Measurements from ENCODE around the gene GLI2.
A peak's percentile ranks its signal among the peaks of the same experiment; 100 is the strongest.

The GLI2 gene

GRCh38 chr2:120770641-120771040 is 35.0 kb downstream of the GLI2 start:
- FAIRE-seq: no peak
- no peak for TF ChIP-seq POLR2A (IDR thresholded peaks at IDR 0.05; ENCODE audit: low read depth, low read length)
- no peak for DNase-seq (ENCODE audit: insufficient read length, low spot score)

DNA sequence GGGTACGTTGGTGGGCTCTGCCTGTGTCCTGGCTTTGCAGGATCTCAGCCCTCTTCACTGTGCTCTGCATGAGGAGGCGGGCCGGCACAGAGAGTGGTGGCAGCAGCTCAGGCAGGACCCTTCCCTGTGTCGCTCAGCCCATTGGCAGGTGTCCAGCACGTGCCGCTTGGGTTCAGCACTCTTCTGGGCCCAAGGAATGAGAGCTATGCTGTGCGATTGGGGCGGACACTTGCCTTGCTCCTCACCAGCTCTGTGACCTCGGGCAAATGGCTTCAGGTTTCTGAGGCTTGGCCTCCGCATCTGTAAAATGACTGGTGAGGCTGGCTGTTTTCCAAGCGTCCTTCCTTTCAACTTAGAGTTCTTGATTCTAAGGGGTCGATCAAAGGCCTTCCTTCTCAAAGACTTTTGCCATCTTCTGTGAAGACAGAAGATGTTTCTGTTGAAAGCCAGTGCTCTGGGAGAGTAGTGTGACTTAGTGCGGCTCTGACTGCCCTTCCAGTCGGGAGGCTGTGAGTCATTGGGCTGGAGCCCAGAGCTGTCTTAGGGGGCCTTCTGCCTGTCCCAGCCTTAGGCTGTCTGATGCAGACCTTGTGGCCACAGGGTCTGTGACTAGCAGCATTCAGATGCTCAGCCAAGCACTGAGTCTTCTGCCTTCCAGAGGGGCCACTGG is 35.6 kb downstream of the GLI2 start:
- FAIRE-seq: no peak
- peak; percentile 79 for DNase-seq (ENCODE audit: insufficient read length, low spot score)
- no peak for TF ChIP-seq POLR2A (IDR thresholded peaks at IDR 0.05; ENCODE audit: low read depth, low read length)

- no peak for TF ChIP-seq POLR2A (IDR thresholded peaks at IDR 0.05; ENCODE audit: low read depth, low read length)
- no peak for DNase-seq (ENCODE audit: insufficient read length, low spot score)
- no peak for FAIRE-seq
Observed at GRCh38 chr2:120771781-120772208, 36.1 kb downstream of the GLI2 start.

DNA sequence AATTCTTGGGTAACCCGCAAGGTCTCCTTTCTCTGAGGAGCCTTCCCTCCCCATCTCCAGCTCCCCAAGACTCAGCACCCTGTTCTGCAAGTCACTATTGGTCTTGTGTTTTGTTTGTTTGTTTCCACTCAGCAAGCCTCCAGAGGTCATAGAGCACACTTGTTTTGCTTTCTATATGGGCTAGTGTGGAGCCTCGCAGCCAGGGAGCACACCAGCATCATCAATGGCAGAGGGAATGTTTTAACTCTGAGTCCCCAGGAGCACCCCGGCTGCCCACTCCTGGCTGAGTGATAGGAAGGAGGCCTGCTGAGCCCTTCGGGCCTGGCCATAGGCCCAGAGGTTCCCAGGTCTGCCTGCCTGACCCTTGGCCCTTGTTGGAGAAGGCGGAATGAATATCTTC is 36.6 kb downstream of the GLI2 start:
- FAIRE-seq: no peak
- TF ChIP-seq POLR2A (IDR thresholded peaks at IDR 0.05; ENCODE audit: low read depth, low read length): no peak
- DNase-seq (ENCODE audit: insufficient read length, low spot score): no peak

GRCh38 chr2:120773186-120773800 is 37.6 kb downstream of the GLI2 start:
- FAIRE-seq: no peak
- DNase-seq (ENCODE audit: insufficient read length, low spot score): no peak
- no peak for TF ChIP-seq POLR2A (IDR thresholded peaks at IDR 0.05; ENCODE audit: low read depth, low read length)

- FAIRE-seq (no peak), DNase-seq (ENCODE audit: insufficient read length, low spot score) (no peak)
- TF ChIP-seq POLR2A (IDR thresholded peaks at IDR 0.05; ENCODE audit: low read depth, low read length): no peak
Observed at GRCh38 chr2:120774557-120775160, 39.0 kb downstream of the GLI2 start.

DNA sequence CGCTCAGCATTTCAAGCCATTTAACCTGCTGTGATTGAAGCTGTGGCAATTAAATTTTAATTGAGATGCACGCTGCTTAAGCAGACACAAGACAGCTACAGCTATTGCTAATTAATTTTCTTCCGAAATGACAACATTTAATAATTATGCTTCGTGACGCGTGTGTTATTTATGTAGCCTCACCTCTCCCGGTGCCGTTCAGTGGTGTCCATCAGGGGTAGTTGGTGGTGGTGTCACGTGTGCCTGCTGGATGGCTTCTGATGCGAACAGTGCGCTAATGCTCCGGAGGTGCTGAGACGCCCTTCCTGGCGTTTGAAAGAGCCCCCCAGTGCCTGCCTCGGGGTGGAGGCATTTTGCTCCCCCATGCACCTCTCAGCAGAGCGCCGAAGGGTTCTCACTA is 39.5 kb downstream of the GLI2 start:
- FAIRE-seq (no peak), DNase-seq (ENCODE audit: insufficient read length, low spot score) (no peak)
- no peak for TF ChIP-seq POLR2A (IDR thresholded peaks at IDR 0.05; ENCODE audit: low read depth, low read length)

- DNase-seq (ENCODE audit: insufficient read length, low spot score) (no peak), FAIRE-seq (no peak)
- no peak for TF ChIP-seq POLR2A (IDR thresholded peaks at IDR 0.05; ENCODE audit: low read depth, low read length)
Observed at GRCh38 chr2:120775801-120776589, 40.3 kb downstream of the GLI2 start.

DNA sequence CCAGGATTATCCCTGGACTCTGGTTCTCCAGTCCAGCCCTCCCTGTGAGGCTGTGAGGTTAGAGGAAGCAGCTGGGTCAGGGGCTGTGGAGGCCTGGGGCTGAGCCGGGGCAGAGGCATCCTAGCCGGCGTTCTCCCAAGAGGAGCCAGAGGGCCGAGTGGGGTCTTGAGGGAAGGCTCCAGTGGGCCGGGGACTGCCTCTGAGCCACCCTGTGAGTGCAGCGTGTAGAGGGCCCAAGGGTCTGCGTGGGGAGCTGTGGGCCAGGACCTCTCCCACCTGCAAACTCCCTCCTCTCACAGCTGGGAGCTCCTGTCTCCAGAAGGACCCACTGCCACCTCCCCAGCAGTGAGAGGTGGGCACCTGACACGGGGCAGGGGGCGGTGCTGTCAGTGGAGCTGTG is 41.0 kb downstream of the GLI2 start:
- TF ChIP-seq POLR2A (IDR thresholded peaks at IDR 0.05; ENCODE audit: low read depth, low read length): no peak
- FAIRE-seq (no peak), DNase-seq (ENCODE audit: insufficient read length, low spot score) (no peak)

- no peak for TF ChIP-seq POLR2A (IDR thresholded peaks at IDR 0.05; ENCODE audit: low read depth, low read length)
- FAIRE-seq (no peak), DNase-seq (ENCODE audit: insufficient read length, low spot score) (no peak)
Observed at GRCh38 chr2:120777170-120777751, 41.6 kb downstream of the GLI2 start.

GRCh38 chr2:120777787-120778186 is 42.1 kb downstream of the GLI2 start:
- DNase-seq (ENCODE audit: insufficient read length, low spot score) (no peak), FAIRE-seq (no peak)
- TF ChIP-seq POLR2A (IDR thresholded peaks at IDR 0.05; ENCODE audit: low read depth, low read length): no peak

DNA sequence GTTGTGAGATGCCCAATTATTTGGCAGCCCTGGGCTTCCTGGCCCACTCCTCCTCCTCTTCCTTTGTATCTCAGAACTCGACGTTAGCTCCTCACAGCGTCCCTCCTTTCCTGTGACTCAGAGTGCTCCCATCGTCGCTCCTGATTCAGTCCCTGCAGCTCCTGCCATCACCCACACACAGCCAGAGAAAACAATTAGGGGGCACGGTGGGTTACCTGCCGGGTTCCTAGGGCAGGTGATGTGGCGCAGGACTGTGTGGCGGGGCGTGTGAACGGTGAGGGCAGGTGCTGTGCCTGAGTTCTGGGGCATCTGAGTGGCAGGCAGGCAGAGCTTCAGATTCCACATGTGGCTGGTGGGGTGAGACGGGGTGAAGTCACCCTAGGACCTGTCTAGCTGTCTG is 42.6 kb downstream of the GLI2 start:
- FAIRE-seq (no peak), DNase-seq (ENCODE audit: insufficient read length, low spot score) (no peak)
- no peak for TF ChIP-seq POLR2A (IDR thresholded peaks at IDR 0.05; ENCODE audit: low read depth, low read length)

- TF ChIP-seq POLR2A (IDR thresholded peaks at IDR 0.05; ENCODE audit: low read depth, low read length): no peak
- FAIRE-seq (no peak), DNase-seq (ENCODE audit: insufficient read length, low spot score) (peak; percentile 15)
Observed at GRCh38 chr2:120779781-120780283, 44.2 kb downstream of the GLI2 start.

DNA sequence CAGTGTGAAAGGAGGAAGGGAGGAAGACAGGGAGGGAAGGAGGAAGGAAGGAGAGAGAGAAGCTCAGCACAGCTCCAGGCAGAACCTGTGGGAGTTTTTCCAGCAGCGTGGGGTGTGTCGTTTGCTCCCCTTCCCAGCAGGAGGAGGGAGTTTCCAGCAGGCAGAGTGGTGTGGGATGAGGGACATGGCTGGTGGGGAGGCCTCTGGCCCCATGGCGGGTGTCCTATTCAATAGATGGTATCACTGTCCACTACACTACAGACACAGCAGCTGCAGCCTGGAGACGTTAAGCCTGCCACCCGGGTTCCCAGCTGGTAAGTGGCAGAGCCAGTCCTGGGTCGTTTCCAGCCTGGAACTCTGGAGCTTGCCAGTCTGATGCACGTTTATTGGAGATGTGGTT is 44.7 kb downstream of the GLI2 start:
- no peak for FAIRE-seq
- no peak for TF ChIP-seq POLR2A (IDR thresholded peaks at IDR 0.05; ENCODE audit: low read depth, low read length)
- no peak for DNase-seq (ENCODE audit: insufficient read length, low spot score)

Data from H54 (cell line).